Inflammatory macrophage treated with lipopolysaccharide for 1 hour (primary cell): ENCODE data around the gene SUPT20H.

Experiments used
- DNase-seq, 2 donors: peaks; one replicate each; pipeline ENCODE4 v3.0.0-alpha.2; 2020 to 2022

The SUPT20H gene

DNA sequence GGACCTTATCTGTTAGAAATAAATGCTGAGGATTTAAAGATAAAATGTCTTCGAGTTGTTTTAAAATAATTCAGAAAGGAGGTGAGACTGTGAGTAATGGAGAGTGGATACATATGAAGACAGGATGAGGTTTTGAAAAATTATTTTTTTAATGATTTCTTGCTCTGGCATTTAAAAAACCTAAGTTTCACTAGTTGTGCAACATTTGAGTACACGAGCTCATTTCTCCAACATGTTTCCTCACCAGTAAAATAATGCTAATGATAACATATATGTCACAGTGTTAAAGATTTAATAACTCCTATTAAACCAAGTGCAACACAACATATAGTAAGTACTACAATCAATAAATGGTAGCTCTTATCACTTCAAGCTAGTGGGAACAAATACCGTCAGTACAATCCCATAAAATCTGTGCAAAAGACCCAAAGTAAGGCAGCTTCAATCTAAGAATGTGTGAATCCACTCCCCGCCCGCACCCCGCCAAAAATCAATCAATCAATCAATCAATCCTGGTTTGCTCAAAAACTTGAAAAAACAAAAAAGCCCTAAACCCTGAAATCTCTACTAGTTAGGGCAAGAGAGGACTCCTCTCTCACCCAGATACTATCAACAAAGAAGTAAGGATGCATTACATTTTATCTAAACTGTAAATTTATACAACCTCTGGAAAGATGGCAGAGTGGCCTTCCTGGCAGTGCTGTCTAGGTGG is 61.6 kb downstream of the SUPT20H start:
- DNase-seq: no peak

DNA sequence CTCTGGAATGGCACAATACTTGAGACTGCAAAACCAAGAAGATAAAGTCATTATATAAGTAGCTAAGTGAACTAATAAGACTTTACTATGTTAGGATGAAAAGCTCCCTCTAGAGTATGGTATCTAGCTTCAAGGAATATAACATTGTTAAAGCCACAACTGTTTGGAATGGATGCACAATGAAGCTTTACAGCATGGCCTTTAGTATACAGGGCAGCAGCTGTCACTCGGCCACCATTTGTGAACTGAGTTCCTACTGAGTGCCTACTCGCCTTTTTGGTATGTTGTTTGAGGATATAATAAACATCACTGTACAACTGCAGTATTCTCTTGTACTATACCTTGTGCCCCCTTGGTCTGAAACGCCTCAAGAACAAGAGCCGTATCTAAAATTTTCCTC is 67.1 kb downstream of the SUPT20H start:
- no peak for DNase-seq

DNA sequence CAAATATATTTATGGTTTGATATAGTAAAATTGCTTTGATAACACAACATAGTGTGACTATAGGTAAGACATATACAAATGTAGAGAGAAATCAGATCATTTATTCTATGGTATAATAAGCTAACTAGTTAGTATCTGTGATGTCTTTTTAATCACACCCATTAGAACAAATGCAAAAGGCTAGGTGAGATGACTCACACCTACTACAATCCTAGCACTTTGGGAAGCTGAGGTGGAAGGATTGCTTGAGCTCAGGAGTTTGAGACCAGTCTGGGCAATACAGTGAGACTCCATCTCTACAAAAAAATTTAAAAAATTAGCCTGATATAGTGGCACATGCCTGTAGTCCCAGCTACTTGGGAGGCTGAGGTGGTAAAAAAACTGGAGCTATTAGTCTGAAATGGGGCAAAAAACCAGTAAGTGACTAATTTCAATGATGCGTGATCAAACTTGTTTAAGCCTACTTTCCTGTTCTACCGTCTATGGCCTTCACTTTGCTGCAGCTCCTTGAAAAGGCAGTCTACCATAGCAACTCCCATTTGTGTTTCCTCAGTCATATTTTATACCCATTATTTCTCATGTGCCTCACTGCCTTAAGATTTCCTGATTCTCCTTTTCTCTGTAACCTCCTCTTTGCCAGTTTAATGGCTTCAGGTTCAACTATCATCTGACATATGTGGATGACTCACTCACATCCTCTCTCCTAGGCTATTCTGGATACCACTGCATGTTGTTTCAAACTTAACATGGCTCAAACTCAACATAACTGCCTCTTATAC is 72.8 kb downstream of the SUPT20H start:
- no peak for DNase-seq

DNA sequence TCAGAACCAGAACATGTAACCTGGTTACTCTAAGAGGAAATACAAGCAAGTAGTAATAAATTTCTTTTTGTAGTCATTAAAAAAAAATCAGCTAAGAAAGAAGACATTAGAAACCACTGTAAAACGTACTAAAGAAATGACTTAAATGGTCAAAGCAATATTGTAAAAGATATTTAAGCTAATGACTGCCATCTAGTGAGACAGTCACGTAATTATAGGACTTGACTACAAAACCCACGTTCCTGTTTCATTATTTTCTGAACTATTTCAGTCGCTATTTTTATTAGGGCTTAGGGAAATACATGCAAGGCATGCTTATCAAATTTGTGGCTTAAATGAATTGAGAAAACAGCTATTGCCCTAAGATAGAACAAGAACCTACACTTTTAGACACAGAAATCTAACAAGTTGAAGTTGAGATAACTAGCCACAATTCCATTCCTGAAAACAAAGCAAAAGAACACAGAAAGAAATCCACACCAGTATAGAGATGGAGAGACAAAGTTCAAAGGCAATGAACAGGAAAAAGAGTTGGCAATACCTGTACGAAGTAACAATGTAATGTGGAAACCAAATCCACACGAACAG is 78.2 kb downstream of the SUPT20H start:
- peak; percentile 48 to 67 for DNase-seq

DNA sequence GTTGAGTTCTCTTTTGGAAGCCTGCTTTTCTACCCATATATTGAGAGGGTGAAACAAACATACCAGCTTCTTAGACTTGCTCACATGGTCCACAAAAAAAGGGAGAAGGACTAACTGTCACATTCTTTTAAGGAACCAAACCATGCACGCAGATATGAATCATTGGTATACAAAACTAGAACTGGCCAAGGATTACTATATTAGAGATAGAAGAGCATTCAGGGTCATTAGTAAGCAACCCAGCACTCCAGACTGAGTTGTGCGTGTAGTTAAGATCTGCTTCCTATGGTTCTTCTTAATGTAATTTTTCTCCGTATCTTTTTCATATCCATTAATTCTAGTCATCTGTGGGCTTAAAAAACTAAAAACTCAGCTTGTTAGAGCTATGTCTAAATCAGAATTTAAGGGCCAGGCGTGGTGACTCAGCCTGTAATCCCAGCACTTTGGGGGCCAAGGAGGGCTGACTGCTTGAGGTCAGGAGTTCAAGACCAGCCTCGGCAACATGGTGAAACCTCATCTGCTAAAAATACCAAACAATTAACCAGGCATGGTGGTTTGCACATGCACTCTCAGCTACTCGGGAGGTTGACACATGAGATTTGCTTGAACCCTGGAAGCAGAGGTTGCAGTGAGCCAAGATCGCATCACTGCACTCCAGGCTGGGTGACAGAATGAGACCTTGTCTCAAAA is 80.0 kb downstream of the SUPT20H start:
- peak; percentile 37 to 78 for DNase-seq

DNA sequence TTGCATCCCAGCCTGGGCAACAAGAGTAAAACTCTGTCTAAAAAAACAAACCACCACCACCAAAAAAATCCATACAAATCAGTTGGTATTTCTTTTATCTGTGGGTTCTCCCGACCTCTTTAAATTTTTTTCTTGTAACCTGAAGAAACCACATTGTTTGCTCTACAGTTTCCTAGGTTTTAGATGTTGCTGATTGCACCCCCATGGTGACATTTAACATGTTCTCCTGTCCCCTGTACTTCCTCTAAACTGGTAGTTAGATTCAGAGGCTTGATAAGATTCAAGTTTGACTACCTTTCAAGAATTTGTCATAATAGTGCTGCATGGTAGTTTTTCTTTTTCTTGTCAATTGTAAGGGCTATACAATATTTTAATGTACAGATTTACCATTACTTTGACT is 84.3 kb downstream of the SUPT20H start:
- no peak for DNase-seq

DNA sequence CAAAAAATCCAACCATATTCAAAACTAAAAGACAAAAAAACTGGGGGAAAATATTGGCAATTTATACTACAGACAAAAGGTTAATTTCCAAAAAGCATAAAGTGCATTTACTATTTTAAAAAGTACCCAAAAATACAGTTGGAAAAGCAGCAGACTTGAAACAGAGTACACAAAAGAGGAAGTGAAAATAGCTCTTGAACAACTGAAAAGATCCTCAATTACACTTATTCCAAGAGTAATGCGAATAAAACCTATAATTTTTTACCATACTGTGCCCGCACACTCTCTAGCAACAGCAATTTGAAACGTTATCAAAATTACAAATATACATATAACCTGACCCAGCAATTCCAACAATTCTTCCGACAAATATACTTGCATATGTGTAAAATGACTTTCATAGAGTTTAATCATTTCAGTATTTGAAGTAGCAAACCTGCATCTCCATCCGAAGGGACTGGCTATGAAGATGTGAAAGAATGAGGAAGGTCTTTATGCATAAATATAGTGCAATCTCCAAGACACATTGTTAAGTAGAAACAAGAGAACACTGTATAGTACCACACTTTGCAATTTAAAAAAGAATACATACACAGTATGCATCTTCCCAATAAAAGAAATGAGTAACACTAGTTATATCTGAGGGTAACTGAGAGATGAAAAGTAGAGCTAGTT is 85.7 kb downstream of the SUPT20H start:
- DNase-seq: peak; percentile 13 to 18

DNA sequence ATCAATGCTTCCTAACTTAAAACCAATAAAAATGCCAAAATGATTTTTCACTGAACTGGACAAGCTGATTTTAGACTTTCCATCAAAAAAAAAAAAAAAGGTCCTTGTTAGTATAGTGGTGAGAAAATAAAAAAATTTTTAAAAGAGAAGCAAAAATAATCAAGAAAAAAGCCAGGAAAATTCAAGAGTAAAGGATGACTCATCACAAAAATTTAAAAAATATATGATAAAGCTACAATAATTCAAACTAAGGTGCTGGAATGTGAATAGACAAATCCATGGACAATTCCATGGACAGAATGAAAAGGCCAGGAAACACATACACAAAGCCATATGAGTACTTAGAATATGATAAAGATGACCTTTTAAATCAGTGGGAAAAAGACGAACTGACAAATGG is 86.5 kb downstream of the SUPT20H start:
- no peak for DNase-seq

DNA sequence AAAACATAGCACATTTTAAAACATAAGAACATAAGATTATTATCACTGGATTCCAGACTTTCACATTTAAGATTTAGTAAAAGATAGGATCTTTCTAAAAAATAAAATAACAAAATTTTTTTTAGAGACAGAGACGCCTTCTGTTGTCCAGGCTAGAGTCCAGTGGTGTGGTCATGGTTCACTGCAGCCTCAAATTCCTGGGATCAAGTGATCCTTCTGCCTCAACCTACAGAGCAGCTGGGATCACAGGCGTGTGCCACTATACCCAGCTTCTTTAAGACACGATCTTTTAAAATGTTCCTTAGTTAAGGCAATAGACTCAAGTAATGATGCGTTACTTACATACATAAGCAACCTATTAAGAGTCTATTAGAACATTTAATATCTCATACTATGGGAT is 93.1 kb downstream of the SUPT20H start:
- no peak for DNase-seq

DNA sequence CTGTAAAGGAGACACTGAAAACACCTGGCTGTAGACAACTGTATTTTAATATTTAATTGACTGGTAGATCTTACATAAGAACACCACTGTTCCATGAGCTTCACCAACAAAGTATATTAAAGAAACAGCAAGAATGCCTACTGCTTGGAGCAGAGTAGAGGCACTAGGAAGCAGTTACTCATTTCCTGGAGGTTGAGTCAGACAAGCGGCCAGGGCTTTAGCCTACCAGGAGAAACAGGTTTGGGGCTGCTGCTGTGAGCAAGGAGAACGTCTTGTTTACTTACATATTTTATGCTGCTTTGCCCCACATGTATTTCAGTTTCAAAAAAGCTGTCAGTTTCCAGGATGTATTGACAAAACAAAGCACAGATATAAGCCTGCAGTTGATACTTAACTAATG is 93.7 kb downstream of the SUPT20H start:
- DNase-seq: no peak

DNA sequence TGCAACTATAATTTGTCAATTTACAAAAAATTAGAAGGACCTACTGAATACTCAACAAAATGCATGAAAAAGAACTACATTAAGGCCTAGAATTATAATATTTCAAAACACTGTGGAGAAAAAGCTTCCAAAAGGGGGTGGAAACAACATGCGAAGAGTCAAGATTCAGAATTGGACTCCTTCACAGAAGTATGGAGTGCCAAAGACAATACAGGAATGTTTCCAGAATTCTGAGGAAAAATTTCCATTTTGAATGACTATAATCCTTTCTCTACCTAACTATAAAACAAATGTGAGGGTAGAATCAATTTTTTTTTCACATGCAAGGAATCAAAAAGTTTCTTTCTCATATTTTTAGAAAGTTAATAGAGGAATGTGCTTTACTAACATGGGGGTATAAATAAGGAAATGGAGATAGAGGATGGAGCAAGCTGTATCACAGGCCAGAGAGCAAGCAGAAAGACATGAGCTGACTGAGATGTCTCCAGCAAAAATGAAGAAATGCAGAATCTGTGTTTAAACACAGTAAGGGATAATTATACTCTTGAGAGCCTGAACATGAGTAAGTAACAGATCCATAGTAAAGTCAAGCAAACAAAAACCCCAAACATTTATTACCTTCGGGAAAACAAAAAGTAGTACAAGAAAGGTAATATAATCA is 99.9 kb downstream of the SUPT20H start:
- DNase-seq: no peak
